NCI-H1048 (cell line): ENCODE measurements around the gene IFIH1.

Source experiments
- DNase-seq: peaks from one replicate; lab custom pipeline; 2025; lab: John Stamatoyannopoulos, UW

The IFIH1 gene

GRCh38 chr2:162257425-162257824 lies 61.1 kb downstream of the IFIH1 start:
- DNase-seq: no peak

GRCh38 chr2:162256591-162256991 lies 61.9 kb downstream of the IFIH1 start:
- DNase-seq: no peak

- no peak for DNase-seq
These were observed 64.1 kb downstream of the IFIH1 start for GRCh38 chr2:162254236-162254871.

- DNase-seq: no peak
These were observed 65.0 kb downstream of the IFIH1 start for GRCh38 chr2:162253435-162253834.

- no peak for DNase-seq
These were observed 66.3 kb downstream of the IFIH1 start for GRCh38 chr2:162252153-162252552.

- no peak for DNase-seq
These were observed 72.7 kb downstream of the IFIH1 start for GRCh38 chr2:162245781-162246180.

- DNase-seq: no peak
These were observed 73.4 kb downstream of the IFIH1 start for GRCh38 chr2:162245061-162245460.

GRCh38 chr2:162244541-162245031 lies 73.9 kb downstream of the IFIH1 start:
- DNase-seq: no peak

- DNase-seq: no peak
These were observed 74.8 kb downstream of the IFIH1 start for GRCh38 chr2:162243715-162244114.

- no peak for DNase-seq
These were observed 75.2 kb downstream of the IFIH1 start, which contains the start of gene FAP for GRCh38 chr2:162243294-162243693. Gene FAP, minus strand, starts transcription at chr2:162243445. Its CDS starts 118 bp downstream, at chr2:162243327.

GRCh38 chr2:162242586-162243280 lies 75.8 kb downstream of the IFIH1 start:
- DNase-seq: peak; percentile 10

- no peak for DNase-seq
These were observed 76.9 kb downstream of the IFIH1 start for GRCh38 chr2:162241571-162241970.

GRCh38 chr2:162234620-162235462 lies 83.6 kb downstream of the IFIH1 start:
- DNase-seq: no peak

GRCh38 chr2:162233197-162233596 lies 85.3 kb downstream of the IFIH1 start:
- no peak for DNase-seq

- no peak for DNase-seq
These were observed 85.8 kb downstream of the IFIH1 start for GRCh38 chr2:162232671-162233070.

GRCh38 chr2:162232027-162232426 lies 86.5 kb downstream of the IFIH1 start:
- no peak for DNase-seq

GRCh38 chr2:162230761-162231160 lies 87.7 kb downstream of the IFIH1 start:
- DNase-seq: no peak

- DNase-seq: no peak
These were observed 91.6 kb downstream of the IFIH1 start for GRCh38 chr2:162226836-162227235.

GRCh38 chr2:162221064-162221463 lies 97.4 kb downstream of the IFIH1 start:
- DNase-seq: peak; percentile 6

GRCh38 chr2:162220368-162220767 lies 98.1 kb downstream of the IFIH1 start:
- no peak for DNase-seq

GRCh38 chr2:162219426-162219825 lies 99.1 kb downstream of the IFIH1 start:
- no peak for DNase-seq

- DNase-seq: no peak
These were observed 100.9 kb downstream of the IFIH1 start for GRCh38 chr2:162217598-162217997.
